ENCODE results near the gene CEBPG. TPM values are rescaled to one million over a fixed set of nuclear protein-coding genes. Genes with fewer than 3 reads are reported as not detected.

The CEBPG gene
- total RNA-seq, 1 experiment from 2014 or later, result 51.1 TPM

DNA sequence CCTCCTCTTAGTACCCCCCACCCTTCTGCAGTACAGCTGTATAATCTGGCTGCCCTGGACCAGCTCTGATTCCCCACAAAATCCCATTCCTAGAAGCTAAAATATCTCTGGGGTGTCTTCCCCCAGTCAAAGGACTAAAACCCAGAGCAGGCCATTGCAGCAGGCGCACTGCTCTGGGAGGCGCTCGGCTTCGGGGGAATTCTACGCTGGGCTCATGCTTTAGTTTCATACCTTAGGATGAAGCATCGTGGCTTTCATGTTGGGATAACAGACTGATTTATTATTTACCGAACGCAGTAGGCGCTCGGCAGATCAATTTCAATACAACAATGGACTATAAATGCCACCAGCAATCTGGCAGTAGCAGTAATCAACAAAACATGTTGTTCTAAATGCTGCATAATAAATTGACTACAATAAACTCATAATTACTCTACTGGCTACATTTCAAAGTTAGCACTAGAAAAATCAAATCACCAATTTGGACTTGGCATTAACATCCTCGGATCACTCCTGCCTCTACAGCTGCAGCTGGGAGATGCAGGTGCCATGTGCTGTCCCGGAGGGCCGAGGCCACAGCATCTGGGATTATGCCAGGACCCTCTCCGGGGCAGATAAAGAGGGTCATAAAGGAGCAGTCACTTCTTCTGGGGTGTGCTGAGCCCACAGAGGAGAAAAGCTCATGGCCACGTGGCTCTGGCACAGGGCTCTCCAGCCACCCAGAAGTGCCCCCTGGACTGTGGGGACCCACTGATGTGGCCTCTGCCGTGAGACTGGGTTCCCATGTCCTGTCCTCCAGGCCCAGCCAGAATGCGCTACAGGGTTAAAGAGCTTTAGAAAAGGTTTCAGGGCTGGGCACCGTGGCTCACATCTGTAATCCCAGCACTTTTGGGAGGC lies 35.3 kb downstream of the CEBPG start (continued):
- TF ChIP-seq POLR2AphosphoS5 (IDR thresholded peaks at IDR 0.05; ENCODE audit: low read depth, low read length) (no peak), SP1 (IDR thresholded peaks at IDR 0.05; ENCODE audit: low read depth) (no peak), CEBPB (IDR thresholded peaks at IDR 0.05; ENCODE audit: low read depth) (no peak), ZNF274 (IDR thresholded peaks at IDR 0.05; ENCODE audit: low read depth, low read length) (no peak), TCF7L2 (IDR thresholded peaks at IDR 0.05; ENCODE audit: borderline replicate concordance, extremely low read depth, insufficient read depth, insufficient read length) (no peak)
- TF ChIP-seq, protein P1, sequence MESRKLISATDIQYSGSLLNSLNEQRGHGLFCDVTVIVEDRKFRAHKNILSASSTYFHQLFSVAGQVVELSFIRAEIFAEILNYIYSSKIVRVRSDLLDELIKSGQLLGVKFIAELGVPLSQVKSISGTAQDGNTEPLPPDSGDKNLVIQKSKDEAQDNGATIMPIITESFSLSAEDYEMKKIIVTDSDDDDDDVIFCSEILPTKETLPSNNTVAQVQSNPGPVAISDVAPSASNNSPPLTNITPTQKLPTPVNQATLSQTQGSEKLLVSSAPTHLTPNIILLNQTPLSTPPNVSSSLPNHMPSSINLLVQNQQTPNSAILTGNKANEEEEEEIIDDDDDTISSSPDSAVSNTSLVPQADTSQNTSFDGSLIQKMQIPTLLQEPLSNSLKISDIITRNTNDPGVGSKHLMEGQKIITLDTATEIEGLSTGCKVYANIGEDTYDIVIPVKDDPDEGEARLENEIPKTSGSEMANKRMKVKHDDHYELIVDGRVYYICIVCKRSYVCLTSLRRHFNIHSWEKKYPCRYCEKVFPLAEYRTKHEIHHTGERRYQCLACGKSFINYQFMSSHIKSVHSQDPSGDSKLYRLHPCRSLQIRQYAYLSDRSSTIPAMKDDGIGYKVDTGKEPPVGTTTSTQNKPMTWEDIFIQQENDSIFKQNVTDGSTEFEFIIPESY (IDR thresholded peaks at IDR 0.05; ENCODE audit: extremely low read depth, insufficient replicate concordance, low read length), result no peak

DNA sequence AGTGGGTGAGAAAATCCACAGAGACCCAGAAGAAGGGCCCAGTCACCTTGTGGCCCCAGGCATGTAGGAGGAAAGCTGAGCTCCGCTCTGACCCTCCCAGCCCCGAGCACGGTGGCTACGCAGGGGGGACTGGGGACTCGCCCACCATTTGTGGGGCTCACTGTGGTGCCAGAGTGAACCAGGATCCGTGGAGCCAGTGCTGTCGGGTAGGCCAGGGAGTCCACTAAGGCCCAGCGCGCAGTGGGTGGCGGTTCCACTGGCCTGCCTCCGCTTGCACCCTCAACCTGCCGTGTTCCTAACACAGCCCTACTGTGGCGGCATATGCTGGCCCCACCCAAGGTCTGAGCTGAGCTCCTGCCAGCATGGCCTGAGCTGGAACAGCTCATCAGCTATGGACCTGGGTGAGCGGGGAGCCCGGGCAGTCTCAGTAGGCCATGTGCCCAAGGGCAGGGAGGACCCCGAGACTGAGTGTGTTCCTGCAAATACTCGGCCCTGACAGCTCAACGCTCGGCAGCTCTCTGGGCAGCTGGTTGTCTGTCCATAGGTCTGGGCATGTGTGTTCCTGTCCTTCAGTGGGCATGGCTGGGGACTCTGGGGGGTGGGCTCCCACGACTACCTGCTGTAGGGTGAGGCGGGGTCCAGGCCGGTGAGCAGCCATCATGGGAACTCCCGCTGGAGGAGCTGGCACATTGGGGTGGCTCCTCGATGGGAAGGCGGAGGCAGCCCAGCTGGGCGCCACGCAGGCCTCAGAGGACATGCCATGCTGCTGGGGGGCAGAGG lies 36.6 kb downstream of the CEBPG start:
- ATAC-seq, result no peak
- TF ChIP-seq, protein P1 (IDR thresholded peaks at IDR 0.05; ENCODE audit: extremely low read depth, insufficient replicate concordance, low read length), result no peak
- no peak for TF ChIP-seq SP1 (IDR thresholded peaks at IDR 0.05; ENCODE audit: low read depth)
- no peak for TF ChIP-seq ELF1 (IDR thresholded peaks at IDR 0.05; ENCODE audit: borderline replicate concordance, low read depth)
- TF ChIP-seq CTCF (IDR thresholded peaks at IDR 0.05 in 2 of 3, conservative IDR thresholded peaks at IDR 0.05 in 1 of 3; ENCODE audit: borderline replicate concordance in 1 of 3, insufficient read depth in 1 of 3, low read depth in 2 of 3, low read length in 2 of 3), result no peak
- TF ChIP-seq RAD21 (IDR thresholded peaks at IDR 0.05; ENCODE audit: low read depth), result no peak
- TF ChIP-seq, protein P2, sequence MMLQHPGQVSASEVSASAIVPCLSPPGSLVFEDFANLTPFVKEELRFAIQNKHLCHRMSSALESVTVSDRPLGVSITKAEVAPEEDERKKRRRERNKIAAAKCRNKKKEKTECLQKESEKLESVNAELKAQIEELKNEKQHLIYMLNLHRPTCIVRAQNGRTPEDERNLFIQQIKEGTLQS (IDR thresholded peaks at IDR 0.05), result no peak
- TF ChIP-seq ZFX (IDR thresholded peaks at IDR 0.05), result no peak
- TF ChIP-seq EZH2 (IDR thresholded peaks at IDR 0.05), result no peak
- no peak for TF ChIP-seq MAX (IDR thresholded peaks at IDR 0.05)
- no peak for TF ChIP-seq JUND (IDR thresholded peaks at IDR 0.05)
- TF ChIP-seq POLR2A (IDR thresholded peaks at IDR 0.05; ENCODE audit: borderline replicate concordance, extremely low read depth, insufficient read depth, insufficient read length), result no peak
- no peak for TF ChIP-seq TCF7L2 (IDR thresholded peaks at IDR 0.05; ENCODE audit: borderline replicate concordance, extremely low read depth, insufficient read depth, insufficient read length)
- no peak for TF ChIP-seq CBX3 (IDR thresholded peaks at IDR 0.05; ENCODE audit: low read depth)

More for the DNA sequence above, 36.6 kb downstream of the CEBPG start:
- Histone ChIP-seq H3K79me2 (ENCODE audit: insufficient read depth, low read length) (no peaks in the 10 kb centered on the region), H3K27me3 (ENCODE audit: insufficient read depth, low read length) (no peaks in the 10 kb centered on the region), H3K4me2 (ENCODE audit: low read length) (no peak overlapping the region), H4K20me1 (ENCODE audit: insufficient read depth) (no peaks in the 10 kb centered on the region), H2AFZ (ENCODE audit: low read depth, low read length, poor library complexity, severe bottlenecking) (no peak overlapping the region), H3K36me3 (ENCODE audit: control insufficient read depth in 1 of 2, insufficient read depth in 2 of 2, low read length in 2 of 2) (no peaks in the 10 kb centered on the region), H3K4me1 (ENCODE audit: control insufficient read depth in 1 of 2, insufficient read depth in 2 of 2, low read length in 2 of 2) (no peaks in the 10 kb centered on the region), H3K9me2 (ENCODE audit: insufficient read depth) (no peaks in the 10 kb centered on the region), H3K4me3 (replicated peaks in 1 of 2; ENCODE audit: low read depth in 1 of 2, low read length in 2 of 2) (no peak overlapping the region), H3K9ac (ENCODE audit: low read length) (no peak overlapping the region), H3K27ac (ENCODE audit: low read depth, low read length) (no peak overlapping the region), H3K9me3 (ENCODE audit: control insufficient read depth in 1 of 2, insufficient read depth in 1 of 2, low read depth in 1 of 2, low read length in 2 of 2) (no peaks in the 10 kb centered on the region)
- intact Hi-C loops (cut with micrococcal nuclease), result loop anchor here (10.0 kb wide), 1 partner anchor 265 kb away; no protein-coding TSS in a partner anchor
- ChIA-PET POLR2A (no interaction called here), CTCF (no interaction called here), RAD21 (ENCODE audit: low non-redundant PET in 1 of 2, low total read pairs in 2 of 2, uncharacterized antibody in 2 of 2, unreplicated experiment in 2 of 2) (no interaction called here)
- BruUV-seq (replicated peaks), result no TSS peak
- DNase-seq (ENCODE audit: low read depth, low spot score), result no peak
